SU-DHL-6 (cell line): Measurements from ENCODE around the gene RPUSD2.

ENCODE experiments used
- H2AFZ ChIP-seq: fragments of 200-600 bp; sonication (generic); 2 replicates; pipeline ENCODE4 v1.6.1; 2014; ENCODE audit warnings: low read depth, mild to moderate bottlenecking, moderate library complexity, mixed read lengths, antibody characterized with exemption, low read length; ENCODE audit not compliant: severe bottlenecking
- H3F3A ChIP-seq: fragments of 200-600 bp; shearing (Covaris generic); 2 replicates; pipeline ENCODE4 v1.6.0; 2016; ENCODE audit warnings: antibody characterized with exemption, mild to moderate bottlenecking; ENCODE audit not compliant: insufficient read depth
- H3K27ac ChIP-seq: fragments of 200-600 bp; sonication (generic); 2 replicates; pipeline ENCODE4 v1.5.1; 2016; ENCODE audit warnings: low read depth, mild to moderate bottlenecking, low read length, moderate library complexity, mixed read lengths
- H3K27me3 ChIP-seq: fragments of 200-600 bp; sonication (generic), shearing (Covaris generic); 2 replicates; pipeline ENCODE4 v1.6.0; 2014; ENCODE audit warnings: mild to moderate bottlenecking, low read length
- H3K36me3 ChIP-seq: fragments of 200-600 bp; sonication (generic); 2 replicates; pipeline ENCODE4 v1.6.1; 2014; ENCODE audit warnings: mild to moderate bottlenecking, low read length, mixed read lengths
- H3K4me2 ChIP-seq: fragments of 300-600, 200-600 bp; shearing (Covaris generic), sonication (generic); 2 replicates; pipeline ENCODE4 v1.6.0; 2014; ENCODE audit warnings: low read length, low read depth, mild to moderate bottlenecking; ENCODE audit not compliant: poor library complexity, severe bottlenecking
- H3K4me3 ChIP-seq: fragments of 200-600 bp; sonication (generic); 2 replicates; pipeline ENCODE4 v1.5.1; 2014; ENCODE audit warnings: antibody characterized with exemption, low read length, mild to moderate bottlenecking, mixed read lengths; ENCODE audit not compliant: insufficient read depth, poor library complexity, severe bottlenecking
- H3K79me2 ChIP-seq: fragments of 200-600 bp; sonication (generic); 2 replicates; pipeline ENCODE4 v1.6.1; 2014; ENCODE audit warnings: mild to moderate bottlenecking, low read length, moderate library complexity; ENCODE audit not compliant: insufficient read depth
- H3K9ac ChIP-seq: fragments of 200-600 bp; sonication (generic); 2 replicates; pipeline ENCODE4 v1.7.0; 2014; ENCODE audit warnings: mild to moderate bottlenecking, low read length
- H3K9me2 ChIP-seq: fragments of 200-600 bp; sonication (generic); replicated peaks from 2 replicates; pipeline ENCODE4 v1.6.1; 2014; ENCODE audit warnings: low read length; ENCODE audit not compliant: insufficient read depth
- H3K9me3 ChIP-seq: fragments of 200-600 bp; sonication (generic); 2 replicates; pipeline ENCODE4 v1.6.1; 2014; ENCODE audit warnings: low read length, mixed read lengths; ENCODE audit not compliant: insufficient read depth
- H4K20me1 ChIP-seq: fragments of 200-600 bp; sonication (generic); 2 replicates; pipeline ENCODE4 v1.6.1; 2014; ENCODE audit warnings: low read depth, mild to moderate bottlenecking, antibody characterized with exemption, low read length, moderate library complexity, mixed read lengths
- CTCF ChIP-seq: fragments of 200-600 bp; sonication (generic); IDR thresholded peaks from one replicate; pipeline ENCODE4 v1.5.1; 2017; ENCODE audit warnings: antibody characterized with exemption, mild to moderate bottlenecking, low read length, moderate library complexity; ENCODE audit not compliant: insufficient read depth, poor library complexity, severe bottlenecking
- EZH2phosphoT487 ChIP-seq: fragments of 200-600 bp; sonication (generic), shearing (Covaris generic); conservative IDR thresholded peaks from 2 replicates; pipeline ENCODE4 v1.6.1; 2018; ENCODE audit warnings: mild to moderate bottlenecking, antibody characterized with exemption, low read length, moderate library complexity, mixed read lengths

The RPUSD2 gene

GRCh38 chr15:40543631-40544294 lies 25.3 kb upstream of the RPUSD2 start:
- Histone ChIP-seq H3K4me3 (no peak overlapping the region), H3K9ac (no peak overlapping the region), H3K9me2 (no peaks in the 10 kb centered on the region), H3K4me2 (no peak overlapping the region), H3K27ac (no peak overlapping the region), H3K9me3 (no peaks in the 10 kb centered on the region), H2AFZ (no peak overlapping the region), H3F3A (no peaks in the 10 kb centered on the region), H3K36me3 (no peaks in the 10 kb centered on the region), H4K20me1 (no peaks in the 10 kb centered on the region), H3K27me3 (no peaks in the 10 kb centered on the region), H3K79me2 (no peaks in the 10 kb centered on the region)
- TF ChIP-seq EZH2phosphoT487 (no peak), CTCF (no peak)

GRCh38 chr15:40545457-40545856 lies 23.6 kb upstream of the RPUSD2 start:
- no peak overlapping the region for H3K4me2 ChIP-seq
- H2AFZ ChIP-seq: no peak overlapping the region
- H3K27ac ChIP-seq: no peak overlapping the region
- no peak for TF ChIP-seq CTCF
- TF ChIP-seq EZH2phosphoT487: no peak
- H3K9ac ChIP-seq: no peak overlapping the region
- H3K27me3 ChIP-seq: no peaks in the 10 kb centered on the region
- no peaks in the 10 kb centered on the region for H3F3A ChIP-seq
- H3K4me3 ChIP-seq: no peak overlapping the region
- H3K9me2 ChIP-seq: no peaks in the 10 kb centered on the region
- H3K36me3 ChIP-seq: no peaks in the 10 kb centered on the region
- no peaks in the 10 kb centered on the region for H3K9me3 ChIP-seq
- no peaks in the 10 kb centered on the region for H3K79me2 ChIP-seq
- H4K20me1 ChIP-seq: no peaks in the 10 kb centered on the region

GRCh38 chr15:40548610-40549009 lies 20.5 kb upstream of the RPUSD2 start:
- Histone ChIP-seq H4K20me1 (no peaks in the 10 kb centered on the region), H3K79me2 (no peaks in the 10 kb centered on the region), H3K36me3 (no peaks in the 10 kb centered on the region), H3K4me2 (no peak overlapping the region), H3F3A (no peaks in the 10 kb centered on the region), H3K9me3 (no peaks in the 10 kb centered on the region), H3K9me2 (no peaks in the 10 kb centered on the region), H2AFZ (no peak overlapping the region), H3K27me3 (no peaks in the 10 kb centered on the region), H3K4me3 (no peak overlapping the region), H3K27ac (no peak overlapping the region), H3K9ac (no peak overlapping the region)
- TF ChIP-seq CTCF (no peak), EZH2phosphoT487 (no peak)
